ENCODE measurements around the gene TVP23B.

TVP23B gene

DNA sequence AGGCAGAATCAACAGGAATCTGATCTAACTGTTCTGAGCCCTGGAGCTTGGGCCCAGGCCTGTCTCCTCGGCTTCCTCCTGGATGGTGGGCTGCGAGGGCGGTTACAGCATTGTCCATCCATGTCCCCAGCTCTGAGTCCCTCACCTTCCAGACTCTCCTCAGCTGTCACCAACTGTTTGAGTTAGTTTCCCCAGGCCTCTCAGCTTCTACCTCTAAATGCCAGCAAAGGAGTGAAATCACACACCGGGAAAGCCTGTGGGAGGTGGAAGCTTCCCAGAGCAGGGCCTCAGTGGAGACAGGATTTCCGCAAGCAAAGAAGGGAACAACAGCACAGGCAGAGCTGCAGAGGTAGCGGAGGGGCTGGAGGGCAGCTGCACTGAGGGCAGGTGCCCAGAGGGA, 67.5 kb downstream of the TVP23B start:
- H3K27me3 ChIP-seq (replicated peaks; ENCODE audit: insufficient read depth, low read length), result no peaks in the 10 kb centered on the region
- H3K9me2 ChIP-seq (replicated peaks; ENCODE audit: insufficient read depth, low read length), result no peaks in the 10 kb centered on the region
- no peaks in the 10 kb centered on the region for H3K9me3 ChIP-seq (replicated peaks; ENCODE audit: insufficient read depth, low read length)
- no peaks in the 10 kb centered on the region for H3K36me3 ChIP-seq (replicated peaks; ENCODE audit: insufficient read depth, low read length)
- TF ChIP-seq CTCF (IDR thresholded peaks at IDR 0.05; ENCODE audit: low read length) (no peak), EZH2 (optimal IDR thresholded peaks at IDR 0.05; ENCODE audit: low read depth, low read length) (no peak), EZH2phosphoT487 (IDR thresholded peaks at IDR 0.05; ENCODE audit: low read length) (no peak)
- DNase-seq, result no peak
- no peak overlapping the region for H3K4me3 ChIP-seq (ENCODE audit: low read length)
- no peak overlapping the region for H3K27ac ChIP-seq (ENCODE audit: low read length)
- no peak overlapping the region for H3K4me2 ChIP-seq (ENCODE audit: low read depth, low read length)
- no peak overlapping the region for H2AFZ ChIP-seq (ENCODE audit: low read length)
- H3K79me2 ChIP-seq (ENCODE audit: low read length), result no peaks in the 10 kb centered on the region
- H3K4me1 ChIP-seq (ENCODE audit: low read length), result no peaks in the 10 kb centered on the region
- H4K20me1 ChIP-seq (ENCODE audit: insufficient read depth, low read length), result no peaks in the 10 kb centered on the region
- H3K9ac ChIP-seq (ENCODE audit: low read length), result no peak overlapping the region
- no peaks in the 10 kb centered on the region for H3F3A ChIP-seq (ENCODE audit: insufficient read depth, low read length)

DNA sequence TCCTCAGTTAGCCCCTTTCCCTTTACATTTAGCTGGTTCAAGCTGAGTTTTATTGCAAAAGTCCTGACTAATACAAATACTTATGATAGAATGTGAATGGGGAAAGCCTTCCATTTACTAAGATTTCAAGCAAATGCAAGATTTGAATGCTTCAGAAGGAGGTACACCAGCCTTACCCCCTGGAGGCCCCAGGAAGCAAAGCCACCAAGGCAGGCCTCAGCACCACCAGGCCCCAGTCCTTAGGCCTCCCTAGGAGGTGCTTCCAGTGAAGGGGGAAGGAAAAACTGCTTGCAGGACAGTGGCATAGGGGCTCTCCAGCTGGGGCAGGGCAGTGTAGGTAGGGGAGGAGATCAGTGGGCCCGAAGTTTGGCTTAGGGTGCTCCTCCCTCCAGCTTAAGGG, 69.7 kb downstream of the TVP23B start:
- Histone ChIP-seq H3K9me3 (replicated peaks; ENCODE audit: insufficient read depth, low read length) (no peaks in the 10 kb centered on the region), H2AFZ (ENCODE audit: low read length) (no peak overlapping the region), H3K36me3 (replicated peaks; ENCODE audit: insufficient read depth, low read length) (no peaks in the 10 kb centered on the region), H3K4me1 (ENCODE audit: low read length) (0 out of 2 replicates have a peak, but pooled peaks cover 4% of the 10 kb centered on the region), H3K79me2 (ENCODE audit: low read length) (no peaks in the 10 kb centered on the region), H3K4me2 (ENCODE audit: low read depth, low read length) (no peak overlapping the region), H3K9ac (ENCODE audit: low read length) (no peak overlapping the region), H3K9me2 (replicated peaks; ENCODE audit: insufficient read depth, low read length) (no peaks in the 10 kb centered on the region), H4K20me1 (ENCODE audit: insufficient read depth, low read length) (no peaks in the 10 kb centered on the region), H3K4me3 (ENCODE audit: low read length) (no peak overlapping the region), H3K27ac (ENCODE audit: low read length) (no peak overlapping the region), H3F3A (ENCODE audit: insufficient read depth, low read length) (no peaks in the 10 kb centered on the region), H3K27me3 (replicated peaks; ENCODE audit: insufficient read depth, low read length) (no peaks in the 10 kb centered on the region)
- TF ChIP-seq EZH2phosphoT487 (IDR thresholded peaks at IDR 0.05; ENCODE audit: low read length), result no peak
- TF ChIP-seq EZH2 (optimal IDR thresholded peaks at IDR 0.05; ENCODE audit: low read depth, low read length), result no peak
- TF ChIP-seq CTCF (IDR thresholded peaks at IDR 0.05; ENCODE audit: low read length), result no peak
- DNase-seq, result no peak

- H3K27me3 ChIP-seq (replicated peaks; ENCODE audit: insufficient read depth, low read length), result no peaks in the 10 kb centered on the region
- H2AFZ ChIP-seq (ENCODE audit: low read length), result no peak overlapping the region
- H3K36me3 ChIP-seq (replicated peaks; ENCODE audit: insufficient read depth, low read length), result no peaks in the 10 kb centered on the region
- no peaks in the 10 kb centered on the region for H3K79me2 ChIP-seq (ENCODE audit: low read length)
- no peak overlapping the region for H3K27ac ChIP-seq (ENCODE audit: low read length)
- H3K9me3 ChIP-seq (replicated peaks; ENCODE audit: insufficient read depth, low read length), result no peaks in the 10 kb centered on the region
- no peak overlapping the region for H3K4me2 ChIP-seq (ENCODE audit: low read depth, low read length)
- H3F3A ChIP-seq (ENCODE audit: insufficient read depth, low read length), result no peaks in the 10 kb centered on the region
- DNase-seq, result no peak
- H3K9ac ChIP-seq (ENCODE audit: low read length), result no peak overlapping the region
- H4K20me1 ChIP-seq (ENCODE audit: insufficient read depth, low read length), result no peaks in the 10 kb centered on the region
- H3K4me3 ChIP-seq (ENCODE audit: low read length), result no peak overlapping the region
- H3K9me2 ChIP-seq (replicated peaks; ENCODE audit: insufficient read depth, low read length), result no peaks in the 10 kb centered on the region
- TF ChIP-seq CTCF (IDR thresholded peaks at IDR 0.05; ENCODE audit: low read length), result no peak
- TF ChIP-seq EZH2 (optimal IDR thresholded peaks at IDR 0.05; ENCODE audit: low read depth, low read length), result no peak
- TF ChIP-seq EZH2phosphoT487 (IDR thresholded peaks at IDR 0.05; ENCODE audit: low read length), result no peak
- H3K4me1 ChIP-seq (ENCODE audit: low read length), result 0 out of 2 replicates have a peak, but pooled peaks cover 4% of the 10 kb centered on the region
Measured at GRCh38 chr17:18851201-18851600, 70.2 kb downstream of the TVP23B start.

Measured in MM.1S (cell line).